HEK293 (cell line): ENCODE results near the gene EXOC7.

ENCODE experiments used
- GLIS1 ChIP-seq: fragments of 450-650 bp; formaldehyde crosslinking; IDR thresholded peaks from 2 replicates; pipeline ENCODE4 v1.5.1; 2016; ENCODE audit warnings: missing biosample characterization, missing genetic modification characterization
- GLIS2 ChIP-seq: fragments of 450-650 bp; formaldehyde crosslinking; IDR thresholded peaks from 2 replicates; pipeline ENCODE4 v1.5.1; 2016; ENCODE audit warnings: missing biosample characterization, missing genetic modification characterization
- PRDM1 ChIP-seq: fragments of 450-650 bp; formaldehyde crosslinking; IDR thresholded peaks from 2 replicates; pipeline ENCODE4; 2016; ENCODE audit warnings: missing biosample characterization, missing genetic modification characterization
- ZBTB8A ChIP-seq: fragments of 450-650 bp; formaldehyde crosslinking; IDR thresholded peaks from 2 replicates; pipeline ENCODE4 v1.5.1; 2016; ENCODE audit warnings: missing biosample characterization, missing genetic modification characterization
- ZEB2 ChIP-seq: fragments of 450-650 bp; formaldehyde crosslinking; IDR thresholded peaks from 2 replicates; pipeline ENCODE4 v1.5.1; 2016; ENCODE audit warnings: missing biosample characterization, missing genetic modification characterization
- ZNF140 ChIP-seq: fragments of 450-650 bp; formaldehyde crosslinking; IDR thresholded peaks from 2 replicates; pipeline ENCODE4 v1.5.1; 2016; ENCODE audit warnings: missing biosample characterization, missing genetic modification characterization
- ZNF146 ChIP-seq: fragments of 450-650 bp; formaldehyde crosslinking; IDR thresholded peaks from 2 replicates; pipeline ENCODE4 v1.5.1; 2016; ENCODE audit warnings: missing biosample characterization, missing genetic modification characterization
- ZNF148 ChIP-seq: fragments of 450-650 bp; formaldehyde crosslinking; IDR thresholded peaks from 2 replicates; pipeline ENCODE4 v1.5.0; 2017; ENCODE audit warnings: missing biosample characterization, missing genetic modification characterization, borderline replicate concordance
- ZNF214 ChIP-seq: fragments of 450-650 bp; formaldehyde crosslinking; IDR thresholded peaks from 2 replicates; pipeline ENCODE4 v1.5.1; 2017; ENCODE audit warnings: missing biosample characterization, mild to moderate bottlenecking, missing genetic modification characterization, borderline replicate concordance
- ZNF239 ChIP-seq: fragments of 450-650 bp; formaldehyde crosslinking; IDR thresholded peaks from 2 replicates; pipeline ENCODE4 v1.5.1; 2016; ENCODE audit warnings: missing biosample characterization, missing genetic modification characterization
- ZNF248 ChIP-seq: fragments of 450-650 bp; formaldehyde crosslinking; IDR thresholded peaks from 2 replicates; pipeline ENCODE4 v1.5.1; 2017; ENCODE audit warnings: missing biosample characterization, missing genetic modification characterization
- ZNF280D ChIP-seq: fragments of 450-650 bp; formaldehyde crosslinking; IDR thresholded peaks from 2 replicates; pipeline ENCODE4 v1.5.1; 2016; ENCODE audit warnings: missing biosample characterization, missing genetic modification characterization
- ZNF423 ChIP-seq: fragments of 450-650 bp; formaldehyde crosslinking; IDR thresholded peaks from 2 replicates; pipeline ENCODE4 v1.5.1; 2016; ENCODE audit warnings: missing biosample characterization, missing genetic modification characterization
- ZNF426 ChIP-seq: fragments of 450-650 bp; formaldehyde crosslinking; IDR thresholded peaks from 2 replicates; pipeline ENCODE4 v1.5.1; 2017; ENCODE audit warnings: missing biosample characterization, missing genetic modification characterization, mild to moderate bottlenecking, inconsistent platforms, moderate library complexity
- ZNF514 ChIP-seq: fragments of 450-650 bp; formaldehyde crosslinking; IDR thresholded peaks from 2 replicates; pipeline ENCODE4 v1.5.1; 2016; ENCODE audit warnings: missing biosample characterization, missing genetic modification characterization
- ZNF529 ChIP-seq: fragments of 450-650 bp; formaldehyde crosslinking; IDR thresholded peaks from 2 replicates; pipeline ENCODE4 v1.5.1; 2017; ENCODE audit warnings: missing genetic modification characterization, missing biosample characterization; ENCODE audit not compliant: insufficient replicate concordance
- ZNF530 ChIP-seq: fragments of 450-650 bp; formaldehyde crosslinking; IDR thresholded peaks from 2 replicates; pipeline ENCODE4 v1.5.1; 2016; ENCODE audit warnings: low read depth, missing biosample characterization, missing genetic modification characterization
- ZNF549 ChIP-seq: fragments of 450-650 bp; IDR thresholded peaks from 2 replicates; pipeline ENCODE4 v1.5.1; 2018; ENCODE audit warnings: missing biosample characterization, missing genetic modification characterization, mild to moderate bottlenecking, inconsistent platforms, moderate library complexity
- ZNF596 ChIP-seq: fragments of 450-650 bp; IDR thresholded peaks from 2 replicates; pipeline ENCODE4 v1.5.0; 2018; ENCODE audit warnings: missing biosample characterization, mild to moderate bottlenecking, missing genetic modification characterization, moderate library complexity
- ZNF610 ChIP-seq: fragments of 450-650 bp; formaldehyde crosslinking; IDR thresholded peaks from 2 replicates; pipeline ENCODE4 v1.5.1; 2016; ENCODE audit warnings: missing biosample characterization, missing genetic modification characterization, borderline replicate concordance
- ZNF623 ChIP-seq: fragments of 450-650 bp; formaldehyde crosslinking; IDR thresholded peaks from 2 replicates; pipeline ENCODE4 v1.5.1; 2016; ENCODE audit warnings: missing biosample characterization, missing genetic modification characterization
- ZNF660 ChIP-seq: fragments of 450-650 bp; IDR thresholded peaks from 2 replicates; pipeline ENCODE4 v1.5.1; 2018; ENCODE audit warnings: missing biosample characterization, mild to moderate bottlenecking, missing genetic modification characterization
- ZNF664 ChIP-seq: fragments of 450-650 bp; formaldehyde crosslinking; IDR thresholded peaks from 2 replicates; pipeline ENCODE4 v1.5.1; 2016; ENCODE audit warnings: missing biosample characterization, missing genetic modification characterization
- ZNF670 ChIP-seq: fragments of 450-650 bp; formaldehyde crosslinking; IDR thresholded peaks from 2 replicates; pipeline ENCODE4 v1.5.1; 2016; ENCODE audit warnings: missing biosample characterization, missing genetic modification characterization, low read depth
- ZNF704 ChIP-seq: fragments of 450-650 bp; formaldehyde crosslinking; IDR thresholded peaks from 2 replicates; pipeline ENCODE4 v1.5.1; 2016; ENCODE audit warnings: missing biosample characterization, missing genetic modification characterization
- ZNF792 ChIP-seq: fragments of 450-650 bp; formaldehyde crosslinking; IDR thresholded peaks from 2 replicates; pipeline ENCODE4 v1.5.1; 2016; ENCODE audit warnings: missing biosample characterization, missing genetic modification characterization
- ZSCAN16 ChIP-seq: fragments of 450-650 bp; formaldehyde crosslinking; IDR thresholded peaks from 2 replicates; pipeline ENCODE4 v1.5.1; 2016; ENCODE audit warnings: missing biosample characterization, missing genetic modification characterization
- ZSCAN5A ChIP-seq: fragments of 450-650 bp; formaldehyde crosslinking; IDR thresholded peaks from 2 replicates; pipeline ENCODE4 v1.5.1; 2016; ENCODE audit warnings: missing biosample characterization, missing genetic modification characterization
- TF ChIP-seq, protein P1 (sequence below): fragments of 450-650 bp; formaldehyde crosslinking; optimal IDR thresholded peaks from 2 replicates; pipeline ENCODE3; 2016; ENCODE audit warnings: missing biosample characterization, mild to moderate bottlenecking, missing genetic modification characterization
- TF ChIP-seq, protein P2 (sequence below): fragments of 450-650 bp; formaldehyde crosslinking; IDR thresholded peaks from 2 replicates; pipeline ENCODE4 v1.5.1; 2017; ENCODE audit warnings: missing biosample characterization, mild to moderate bottlenecking, missing genetic modification characterization, moderate library complexity

EXOC7 gene

GRCh38 chr17:76141212-76142038 is 37.8 kb upstream of the EXOC7 start, which contains the start of gene FOXJ1 (continued):
- TF ChIP-seq ZNF426 (tag by site-specific recombination) (no peak), ZNF610 (tag by site-specific recombination) (peak; percentile 89), ZNF248 (tag by site-specific recombination) (no peak), ZNF704 (tag by site-specific recombination) (no peak), ZNF140 (tag by site-specific recombination) (no peak), ZNF148 (tag by site-specific recombination) (no peak), ZNF596 (tag by site-specific recombination) (no peak), ZNF664 (tag by site-specific recombination) (no peak), ZNF146 (tag by site-specific recombination) (no peak; the same call in 1 of the 2 replicates), ZNF549 (no peak), ZNF529 (no peak), ZBTB8A (tag by site-specific recombination) (peak; percentile 77), ZSCAN5A (no peak), ZNF530 (tag by site-specific recombination) (no peak), ZNF239 (tag by site-specific recombination) (no peak), ZNF660 (no peak; the same call in 1 of the 2 replicates), GLIS1 (tag by site-specific recombination) (peak; percentile 70), ZSCAN16 (tag by site-specific recombination) (no peak), ZNF623 (no peak), ZNF423 (tag by site-specific recombination) (no peak), ZNF670 (tag by site-specific recombination) (no peak), ZNF792 (tag by site-specific recombination) (no peak), ZNF514 (tag by site-specific recombination) (no peak), ZNF214 (tag by site-specific recombination) (no peak), ZNF280D (tag by site-specific recombination) (no peak), PRDM1 (peak; percentile 89), ZEB2 (tag by site-specific recombination) (peak; percentile 76; the same call in 1 of the 2 replicates), GLIS2 (tag by site-specific recombination) (peak; percentile 56; the same call in 1 of the 2 replicates)
- TF ChIP-seq, protein P1, sequence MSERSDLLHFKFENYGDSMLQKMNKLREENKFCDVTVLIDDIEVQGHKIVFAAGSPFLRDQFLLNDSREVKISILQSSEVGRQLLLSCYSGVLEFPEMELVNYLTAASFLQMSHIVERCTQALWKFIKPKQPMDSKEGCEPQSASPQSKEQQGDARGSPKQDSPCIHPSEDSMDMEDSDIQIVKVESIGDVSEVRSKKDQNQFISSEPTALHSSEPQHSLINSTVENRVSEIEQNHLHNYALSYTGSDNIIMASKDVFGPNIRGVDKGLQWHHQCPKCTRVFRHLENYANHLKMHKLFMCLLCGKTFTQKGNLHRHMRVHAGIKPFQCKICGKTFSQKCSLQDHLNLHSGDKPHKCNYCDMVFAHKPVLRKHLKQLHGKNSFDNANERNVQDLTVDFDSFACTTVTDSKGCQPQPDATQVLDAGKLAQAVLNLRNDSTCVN = peak; percentile 89
- TF ChIP-seq, protein P2, sequence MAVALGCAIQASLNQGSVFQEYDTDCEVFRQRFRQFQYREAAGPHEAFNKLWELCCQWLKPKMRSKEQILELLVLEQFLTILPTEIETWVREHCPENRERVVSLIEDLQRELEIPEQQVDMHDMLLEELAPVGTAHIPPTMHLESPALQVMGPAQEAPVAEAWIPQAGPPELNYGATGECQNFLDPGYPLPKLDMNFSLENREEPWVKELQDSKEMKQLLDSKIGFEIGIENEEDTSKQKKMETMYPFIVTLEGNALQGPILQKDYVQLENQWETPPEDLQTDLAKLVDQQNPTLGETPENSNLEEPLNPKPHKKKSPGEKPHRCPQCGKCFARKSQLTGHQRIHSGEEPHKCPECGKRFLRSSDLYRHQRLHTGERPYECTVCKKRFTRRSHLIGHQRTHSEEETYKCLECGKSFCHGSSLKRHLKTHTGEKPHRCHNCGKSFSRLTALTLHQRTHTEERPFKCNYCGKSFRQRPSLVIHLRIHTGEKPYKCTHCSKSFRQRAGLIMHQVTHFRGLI (tag by site-specific recombination) = no peak
